ENCODE data around the gene PTGIR. TPM values are rescaled to one million over a fixed set of nuclear protein-coding genes. Genes with fewer than 3 reads are reported as not detected.

PTGIR gene
- total RNA-seq, 1 donor from 2014 or later: 10.8 TPM

DNA sequence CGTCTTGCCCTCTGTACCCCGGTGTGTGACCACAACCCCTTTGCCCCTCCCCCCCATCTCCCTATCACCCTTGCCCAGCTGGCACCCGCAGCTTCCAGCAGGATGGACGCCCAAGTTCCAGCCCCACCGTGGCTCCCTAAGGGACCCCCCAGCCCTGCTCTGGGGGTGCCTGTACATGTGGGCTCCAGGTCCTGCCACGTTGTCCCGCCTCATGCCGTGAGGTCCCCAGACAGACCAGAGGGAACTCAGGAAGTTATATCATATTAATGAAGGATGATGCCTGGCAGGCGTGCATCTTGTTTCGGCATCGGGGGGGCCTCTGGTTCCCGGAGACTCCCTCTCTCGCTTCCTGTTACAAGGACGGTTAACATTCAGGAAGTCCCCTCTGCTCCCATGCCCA lies 1.6 kb upstream of the PTGIR start:
- intact Hi-C loops (cut with DNase I): loop anchor here (5.0 kb wide), 1 partner anchor 36 kb away; the partner anchor contains the start of gene DACT3
- H3K4me1 ChIP-seq: peaks cover 34% of the 10 kb centered on the region
- no peaks in the 10 kb centered on the region for H3K9me3 ChIP-seq
- TF ChIP-seq, protein P1, sequence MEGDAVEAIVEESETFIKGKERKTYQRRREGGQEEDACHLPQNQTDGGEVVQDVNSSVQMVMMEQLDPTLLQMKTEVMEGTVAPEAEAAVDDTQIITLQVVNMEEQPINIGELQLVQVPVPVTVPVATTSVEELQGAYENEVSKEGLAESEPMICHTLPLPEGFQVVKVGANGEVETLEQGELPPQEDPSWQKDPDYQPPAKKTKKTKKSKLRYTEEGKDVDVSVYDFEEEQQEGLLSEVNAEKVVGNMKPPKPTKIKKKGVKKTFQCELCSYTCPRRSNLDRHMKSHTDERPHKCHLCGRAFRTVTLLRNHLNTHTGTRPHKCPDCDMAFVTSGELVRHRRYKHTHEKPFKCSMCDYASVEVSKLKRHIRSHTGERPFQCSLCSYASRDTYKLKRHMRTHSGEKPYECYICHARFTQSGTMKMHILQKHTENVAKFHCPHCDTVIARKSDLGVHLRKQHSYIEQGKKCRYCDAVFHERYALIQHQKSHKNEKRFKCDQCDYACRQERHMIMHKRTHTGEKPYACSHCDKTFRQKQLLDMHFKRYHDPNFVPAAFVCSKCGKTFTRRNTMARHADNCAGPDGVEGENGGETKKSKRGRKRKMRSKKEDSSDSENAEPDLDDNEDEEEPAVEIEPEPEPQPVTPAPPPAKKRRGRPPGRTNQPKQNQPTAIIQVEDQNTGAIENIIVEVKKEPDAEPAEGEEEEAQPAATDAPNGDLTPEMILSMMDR (IDR thresholded peaks at IDR 0.05): no peak
- no peak for TF ChIP-seq POLR2A (IDR thresholded peaks at IDR 0.05)
- no peak for TF ChIP-seq POLR2AphosphoS5 (IDR thresholded peaks at IDR 0.05; ENCODE audit: insufficient read depth in 1 of 2, low read depth in 1 of 2)
- H3K27ac ChIP-seq: peak overlapping the region; percentile 87
- H3K4me3 ChIP-seq: no peak overlapping the region
- DNase-seq (ENCODE audit: extremely low spot score in 2 of 2): no peak
- no peaks in the 10 kb centered on the region for H3K27me3 ChIP-seq
- no peaks in the 10 kb centered on the region for H3K36me3 ChIP-seq

DNA sequence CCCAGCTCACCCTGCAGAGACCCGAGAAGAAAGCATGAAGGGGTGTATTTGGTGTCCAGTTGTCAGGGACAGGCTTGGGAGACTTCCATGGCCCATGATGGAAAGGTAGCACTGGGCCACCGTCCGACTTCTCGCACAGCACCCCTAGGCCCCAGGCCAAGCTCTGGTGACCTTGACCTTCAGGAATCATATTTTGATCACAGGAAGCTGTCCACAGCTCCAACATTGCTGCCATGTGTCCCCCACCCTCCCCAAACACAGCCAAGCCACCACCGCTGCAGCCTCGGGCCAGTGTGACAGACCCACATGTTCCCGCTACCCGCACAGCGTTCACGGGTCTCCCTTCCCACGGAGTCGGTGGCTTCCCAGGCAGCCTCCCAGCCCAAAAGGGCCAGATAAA lies 842 bp upstream of the PTGIR start:
- Histone ChIP-seq H3K27ac (peak overlapping the region; percentile 87), H3K4me1 (peaks cover 34% of the 10 kb centered on the region), H3K27me3 (no peaks in the 10 kb centered on the region), H3K9me3 (no peaks in the 10 kb centered on the region), H3K4me3 (no peak overlapping the region), H3K36me3 (no peaks in the 10 kb centered on the region)
- DNase-seq (ENCODE audit: extremely low spot score in 2 of 2): no peak
- intact Hi-C loops (cut with DNase I): loop anchor here (5.0 kb wide), 1 partner anchor 37 kb away; the partner anchor contains the start of gene DACT3
- TF ChIP-seq POLR2AphosphoS5 (IDR thresholded peaks at IDR 0.05; ENCODE audit: insufficient read depth in 1 of 2, low read depth in 1 of 2): no peak
- TF ChIP-seq, protein P1 (IDR thresholded peaks at IDR 0.05): no peak
- TF ChIP-seq POLR2A (IDR thresholded peaks at IDR 0.05): no peak

DNA sequence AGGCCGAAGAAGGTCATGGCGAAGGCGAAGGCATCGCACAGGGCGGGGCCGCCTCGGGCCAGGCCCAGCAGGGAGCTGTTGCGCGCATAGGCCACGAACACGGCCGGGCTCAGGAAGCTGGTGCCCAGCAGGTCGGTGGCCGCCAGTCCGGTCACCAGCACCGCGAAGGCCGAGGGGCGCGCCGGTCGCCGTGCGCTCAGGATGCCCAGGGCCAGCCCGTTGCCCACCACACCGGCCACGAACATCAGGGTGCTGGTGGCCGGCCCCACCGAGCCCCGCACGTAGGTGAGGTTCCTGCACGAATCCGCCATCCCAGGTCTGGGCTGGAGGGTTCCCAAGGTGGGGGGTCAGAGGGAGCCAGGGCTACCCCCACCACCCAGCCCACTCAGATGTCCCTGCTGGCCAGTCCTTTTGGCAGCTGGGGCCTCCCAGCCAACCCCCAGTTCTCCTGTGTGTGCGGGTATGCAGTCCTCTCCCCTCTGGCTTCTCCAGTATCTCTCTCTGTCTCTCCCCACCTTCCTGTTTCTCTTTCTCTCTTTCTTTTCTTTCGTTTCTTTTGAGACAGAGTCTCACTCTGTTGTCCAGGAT lies 880 bp downstream of the PTGIR start:
- H3K36me3 ChIP-seq: no peaks in the 10 kb centered on the region
- peak overlapping the region; percentile 17 to 27 for H3K4me3 ChIP-seq
- peaks cover 42% of the 10 kb centered on the region for H3K4me1 ChIP-seq
- H3K9me3 ChIP-seq: no peaks in the 10 kb centered on the region
- no peak for DNase-seq (ENCODE audit: extremely low spot score in 2 of 2)
- H3K27ac ChIP-seq: peak overlapping the region; percentile 87
- no peaks in the 10 kb centered on the region for H3K27me3 ChIP-seq
- TF ChIP-seq POLR2AphosphoS5 (IDR thresholded peaks at IDR 0.05; ENCODE audit: insufficient read depth in 1 of 2, low read depth in 1 of 2) (no peak), POLR2A (IDR thresholded peaks at IDR 0.05) (no peak)
- TF ChIP-seq, protein P1 (IDR thresholded peaks at IDR 0.05): no peak
- intact Hi-C loops (cut with DNase I): no loop called here

DNA sequence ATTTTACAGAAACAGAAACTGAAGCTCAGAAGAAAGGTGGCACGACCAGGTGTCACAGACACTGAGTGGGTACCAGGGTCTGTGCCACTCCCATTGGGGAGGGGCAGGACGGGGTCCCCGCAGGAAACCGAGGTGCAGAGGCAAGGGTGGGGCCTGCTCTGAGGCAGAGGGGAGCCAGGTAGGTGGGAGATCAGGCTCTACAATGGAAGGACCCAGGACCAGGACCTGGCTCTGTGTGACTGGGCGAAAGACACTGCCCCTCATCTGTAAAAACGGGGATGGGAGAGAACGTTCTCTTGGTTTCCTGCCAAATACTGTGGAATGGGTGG lies 2.8 kb downstream of the PTGIR start:
- Histone ChIP-seq H3K4me1 (peaks cover 47% of the 10 kb centered on the region), H3K27ac (peak overlapping the region; percentile 68), H3K27me3 (no peaks in the 10 kb centered on the region), H3K9me3 (no peaks in the 10 kb centered on the region), H3K36me3 (no peaks in the 10 kb centered on the region), H3K4me3 (no peak overlapping the region)
- no peak for DNase-seq (ENCODE audit: extremely low spot score in 2 of 2)
- intact Hi-C loops (cut with DNase I): no loop called here
- TF ChIP-seq POLR2AphosphoS5 (IDR thresholded peaks at IDR 0.05; ENCODE audit: insufficient read depth in 1 of 2, low read depth in 1 of 2) (no peak), POLR2A (IDR thresholded peaks at IDR 0.05) (no peak)
- TF ChIP-seq, protein P1 (IDR thresholded peaks at IDR 0.05): no peak

All from vagina (tissue), 2 donors.